Ovary (tissue), 9 donors: ENCODE measurements around the gene COL24A1. TPM values are rescaled to one million over a fixed set of nuclear protein-coding genes. Genes with fewer than 3 reads are reported as not detected.

ENCODE experiments used
- DNase-seq, 5 donors: peaks; one replicate each; pipeline ENCODE4 v3.0.0-alpha.2; 2019 to 2020
- H3K27ac ChIP-seq, 2 donors: fragments of 200-600 bp; one replicate each; pipeline versions ENCODE4 v1.5.1 to v1.8.0; 2019 to 2022
- H3K27me3 ChIP-seq: fragments of 200-600 bp; one replicate; pipeline ENCODE4 v1.8.0; 2022
- H3K36me3 ChIP-seq: fragments of 200-600 bp; sonication (generic); one replicate; pipeline ENCODE4 v1.5.1; 2019
- H3K4me1 ChIP-seq: one replicate; pipeline ENCODE4 v1.8.1; 2013; ENCODE audit warnings: mild to moderate bottlenecking, moderate library complexity; ENCODE audit not compliant: insufficient read depth
- H3K4me3 ChIP-seq: fragments of 200-600 bp; sonication (generic); one replicate; pipeline ENCODE4 v1.5.1; 2017
- H3K9me3 ChIP-seq, 2 donors: fragments of 200-600 bp in 1 of 2; sonication (generic) in 1 of 2; one replicate each; pipeline versions ENCODE4 v1.5.1 to v1.8.1; 2013 to 2019; ENCODE audit warnings: mild to moderate bottlenecking in 1 of 2, moderate library complexity in 1 of 2
- EP300 ChIP-seq: sonication (generic); formaldehyde crosslinking; IDR thresholded peaks from one replicate; pipeline ENCODE4 v1.6.1; 2017; ENCODE audit warnings: antibody characterized with exemption
- POLR2A ChIP-seq: fragments of 450-650 bp; IDR thresholded peaks from one replicate; pipeline ENCODE4 v1.6.1; 2017; ENCODE audit warnings: antibody characterized with exemption, mild to moderate bottlenecking, moderate library complexity
- WGBS, 3 donors: extraction: QIAGEN DNeasy Blood & Tissue Kit in 1 of 3; methylation state at CpG; one replicate each; pipeline versions ENCODE4 v1.1.5 to v1.1.7; 2013 to 2017; 5-methylcytosine and 5-hydroxymethylcytosine counted together
- intact Hi-C, 4 donors: fragments of 100-400 bp; cut with DNase I; formaldehyde crosslinking; loops; one replicate each; pipeline versions ENCODE4 v1.11.0 to v1.15.1; 2022 to 2023
- polyA plus RNA-seq, 2 donors: library from polyadenylated mRNA; stranded (reverse); fragments of 200-250 nt in 1 of 2; fragments of 350-450 nt in 1 of 2; fragmentation: Illumina TruSeq in 1 of 2; extraction: RNeasy Lipid Tissue Mini Kit (QIAGEN cat#74804) in 1 of 2; gene quantifications; one replicate each; pipeline ENCODE4 v1.2.3, GENCODE V29; 2013 to 2014
- total RNA-seq, 7 donors: library from RNA; depleted of rRNA in 2 of 7; stranded (reverse); fragments of >200 nt in 2 of 7; fragmentation: NEBNext Ultra II Directional in 3 of 7; extraction: Animal tissue kit (Norgen Biotek cat#: 25700) in 3 of 7; gene quantifications; one replicate each; pipeline versions ENCODE4 v1.1.0 to v1.2.4, GENCODE V29; 2016 to 2023
- TF ChIP-seq, protein P1 (sequence below), 3 donors: fragments of 450-650 bp in 2 of 3; fragments of 200-600 bp in 1 of 3; IDR thresholded peaks; one replicate each; pipeline versions ENCODE4 v1.5.1 to v1.8.0; 2016 to 2022; ENCODE audit warnings: antibody characterized with exemption in 3 of 3, mild to moderate bottlenecking in 1 of 3
- donor health status: DM: no; HTN: no; CAD: no; lungs with moderate emphysema.
- donor health status: DM: no; HTN: no; CAD: no.
- donor health status: Bipolar disorder and iron deficiency.
- donor health status: DM: yes; HTN: yes; CAD: no.
- donor health status: DM: no; HTN: no; CAD: no.
- donor health status: DM: yes; HTN: yes; CAD: no.

The COL24A1 gene
- total and polyA plus RNA-seq, 9 donors = 0.31 to 5.8 (median 0.74) TPM

DNA sequence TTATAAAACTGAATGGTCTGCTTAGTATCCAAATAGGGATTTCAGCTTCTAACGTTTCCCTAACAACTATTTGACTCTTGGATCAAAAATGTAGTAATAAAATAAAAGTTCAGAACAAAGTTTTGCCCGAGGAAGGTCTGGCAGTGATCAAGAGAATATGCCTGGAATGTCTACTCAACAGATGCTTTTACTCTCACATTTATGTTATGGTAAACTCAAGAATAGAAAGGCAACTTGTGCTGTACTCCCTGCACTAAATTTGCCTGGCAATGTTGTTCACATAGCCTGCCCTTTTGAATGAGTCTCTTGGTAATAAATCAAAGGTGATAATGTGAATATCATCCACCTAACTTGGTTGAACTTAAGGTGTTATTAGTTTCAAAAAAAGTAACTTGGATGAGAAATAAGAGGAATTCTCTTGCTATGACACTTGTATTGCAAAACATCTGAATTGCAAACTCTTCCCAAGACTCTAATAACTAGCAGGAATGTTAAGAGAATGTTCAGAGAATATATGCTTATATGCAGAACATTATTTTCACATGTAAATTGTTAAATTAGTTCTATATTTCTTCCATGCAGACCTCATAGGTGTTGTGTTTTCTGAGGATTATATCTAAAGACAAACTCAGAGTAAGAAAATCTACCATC, 215.8 kb downstream of the COL24A1 start:
- TF ChIP-seq POLR2A (no peak), EP300 (no peak)
- TF ChIP-seq, protein P1, sequence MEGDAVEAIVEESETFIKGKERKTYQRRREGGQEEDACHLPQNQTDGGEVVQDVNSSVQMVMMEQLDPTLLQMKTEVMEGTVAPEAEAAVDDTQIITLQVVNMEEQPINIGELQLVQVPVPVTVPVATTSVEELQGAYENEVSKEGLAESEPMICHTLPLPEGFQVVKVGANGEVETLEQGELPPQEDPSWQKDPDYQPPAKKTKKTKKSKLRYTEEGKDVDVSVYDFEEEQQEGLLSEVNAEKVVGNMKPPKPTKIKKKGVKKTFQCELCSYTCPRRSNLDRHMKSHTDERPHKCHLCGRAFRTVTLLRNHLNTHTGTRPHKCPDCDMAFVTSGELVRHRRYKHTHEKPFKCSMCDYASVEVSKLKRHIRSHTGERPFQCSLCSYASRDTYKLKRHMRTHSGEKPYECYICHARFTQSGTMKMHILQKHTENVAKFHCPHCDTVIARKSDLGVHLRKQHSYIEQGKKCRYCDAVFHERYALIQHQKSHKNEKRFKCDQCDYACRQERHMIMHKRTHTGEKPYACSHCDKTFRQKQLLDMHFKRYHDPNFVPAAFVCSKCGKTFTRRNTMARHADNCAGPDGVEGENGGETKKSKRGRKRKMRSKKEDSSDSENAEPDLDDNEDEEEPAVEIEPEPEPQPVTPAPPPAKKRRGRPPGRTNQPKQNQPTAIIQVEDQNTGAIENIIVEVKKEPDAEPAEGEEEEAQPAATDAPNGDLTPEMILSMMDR (IDR thresholded peaks at IDR 0.05) = no peak
- no peak overlapping the region for H3K27ac ChIP-seq
- H3K9me3 ChIP-seq = no peaks in the 10 kb centered on the region
- intact Hi-C loops = no loop called here
- no peak overlapping the region for H3K4me3 ChIP-seq
- DNase-seq = no peak
- no peaks in the 10 kb centered on the region for H3K27me3 ChIP-seq
- WGBS, 3 donors = 1 to 5% (median 3%) methylated on average over 2 of the region's 2 CpGs
- H3K4me1 ChIP-seq = no peaks in the 10 kb centered on the region
- no peaks in the 10 kb centered on the region for H3K36me3 ChIP-seq

DNA sequence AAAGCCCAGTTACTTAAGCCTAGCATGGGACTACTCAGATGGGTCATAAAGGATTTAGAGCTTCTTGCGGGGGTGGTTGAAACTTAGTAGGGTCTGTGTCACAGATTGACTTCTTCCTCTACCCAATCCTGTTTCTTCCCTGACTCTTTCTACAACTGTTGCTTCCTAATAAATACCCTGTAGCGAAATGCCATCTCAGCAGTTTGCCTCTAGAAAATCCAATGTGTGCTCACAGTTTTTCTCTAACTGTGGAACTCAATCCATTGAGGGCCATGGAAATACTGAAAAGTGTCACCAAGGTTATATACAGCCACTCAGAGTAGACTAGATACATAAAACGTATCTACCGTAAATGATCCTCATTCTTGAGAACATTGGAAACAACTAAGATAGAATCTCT, 217.7 kb downstream of the COL24A1 start:
- no peak for TF ChIP-seq POLR2A
- TF ChIP-seq, protein P1 (IDR thresholded peaks at IDR 0.05) = no peak
- no peaks in the 10 kb centered on the region for H3K4me1 ChIP-seq
- intact Hi-C loops = no loop called here
- H3K4me3 ChIP-seq = no peak overlapping the region
- H3K27me3 ChIP-seq = no peaks in the 10 kb centered on the region
- no peaks in the 10 kb centered on the region for H3K9me3 ChIP-seq
- DNase-seq = no peak
- no peak overlapping the region for H3K27ac ChIP-seq
- 93 to 97% (median 97%) methylated on average over 4 of the region's 4 CpGs for WGBS, 3 donors
- H3K36me3 ChIP-seq = no peaks in the 10 kb centered on the region

DNA sequence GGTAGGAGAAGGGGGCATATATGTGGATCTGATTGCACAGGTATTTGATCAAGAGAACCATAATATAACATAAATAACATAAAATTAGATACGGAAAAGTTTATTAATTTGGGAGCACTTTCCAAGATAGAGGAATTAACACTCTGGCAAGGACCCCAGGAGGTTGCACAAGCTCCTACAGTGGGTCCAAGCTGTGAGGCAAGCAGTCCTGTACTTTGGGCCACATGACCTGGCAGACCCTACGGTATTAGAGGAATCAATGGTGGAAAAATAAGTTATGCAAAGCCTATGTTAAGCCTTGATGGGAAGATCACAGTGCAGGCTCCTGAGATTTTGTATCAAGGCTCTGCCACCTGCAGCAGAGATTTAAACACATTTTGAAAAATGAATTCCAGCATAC, 220.1 kb downstream of the COL24A1 start:
- Histone ChIP-seq H3K9me3 (no peaks in the 10 kb centered on the region), H3K27me3 (no peaks in the 10 kb centered on the region), H3K4me1 (no peaks in the 10 kb centered on the region), H3K36me3 (no peaks in the 10 kb centered on the region), H3K27ac (no peak overlapping the region), H3K4me3 (no peak overlapping the region)
- no peak for TF ChIP-seq EP300
- TF ChIP-seq POLR2A = no peak
- TF ChIP-seq, protein P1 (IDR thresholded peaks at IDR 0.05) = no peak
- no peak for DNase-seq
- 62 to 64% methylated on average over 2 of the region's 2 CpGs; no CpG with 5 or more reads in 1 of the 3 donors for WGBS, 3 donors
- intact Hi-C loops = no loop called here

DNA sequence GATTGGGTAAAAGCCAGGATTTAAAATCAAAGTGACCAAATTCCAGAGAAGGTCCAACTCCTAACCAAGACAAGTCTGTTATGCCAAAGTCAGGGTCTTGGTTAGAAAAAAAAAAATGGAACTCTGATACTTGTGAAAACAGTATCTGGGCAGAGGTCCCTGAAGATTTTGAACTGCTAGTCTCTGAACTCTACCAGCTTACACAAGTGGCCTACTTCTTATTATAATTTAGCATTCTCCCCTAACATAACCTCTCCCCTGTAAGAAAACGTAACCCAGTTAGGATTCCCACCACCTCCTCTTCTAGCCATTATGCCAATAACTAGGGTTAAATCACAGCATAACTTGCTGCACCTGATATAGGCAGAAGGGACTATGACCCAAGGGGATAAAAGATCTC, 220.5 kb downstream of the COL24A1 start:
- intact Hi-C loops = no loop called here
- Histone ChIP-seq H3K9me3 (no peaks in the 10 kb centered on the region), H3K27ac (no peak overlapping the region), H3K36me3 (no peaks in the 10 kb centered on the region), H3K4me1 (no peaks in the 10 kb centered on the region), H3K27me3 (no peaks in the 10 kb centered on the region), H3K4me3 (no peak overlapping the region)
- no peak for DNase-seq
- WGBS, 3 donors = 95 to 100% methylated on average over 1 of the region's 1 CpG; no CpG with 5 or more reads in 1 of the 3 donors
- TF ChIP-seq POLR2A (no peak), EP300 (no peak)
- TF ChIP-seq, protein P1 (IDR thresholded peaks at IDR 0.05) = no peak
